Fibroblast of villous mesenchyme (primary cell): ENCODE measurements around the gene APBB2. TPM values are rescaled to one million over a fixed set of nuclear protein-coding genes. Genes with fewer than 3 reads are reported as not detected.
A peak's percentile ranks its signal among the peaks of the same experiment; 100 is the strongest.
"Not testable (repeated sequence)": the region's sequence is repeated elsewhere in the genome, so short reads cannot be mapped to it uniquely, and the experiment has no call there.

ENCODE experiments used
- DNase-seq: peaks from one replicate; pipeline ENCODE4 v3.0.0-alpha.2; 2010; ENCODE audit warnings: low read depth
- H3K4me3 ChIP-seq: 2 replicates; pipeline ENCODE4 v1.5.1; 2011; ENCODE audit warnings: low read depth, mild to moderate bottlenecking, low read length
- CTCF ChIP-seq: IDR thresholded peaks from 2 replicates; pipeline ENCODE4 v1.5.1; 2012; ENCODE audit warnings: low read depth, mild to moderate bottlenecking, low read length; ENCODE audit not compliant: insufficient read depth
- total RNA-seq: library from RNA; depleted of rRNA; stranded (reverse); fragments of >200 nt; gene quantifications from 2 replicates; pipeline ENCODE4 v1.2.3, GENCODE V29; 2012

APBB2 gene
- total RNA-seq, 1 donor = 133 TPM

GRCh38 chr4:41156574-41156973 is 57.8 kb downstream of the APBB2 start:
- DNase-seq = peak; percentile 72
- H3K4me3 ChIP-seq = no peak overlapping the region
- no peak for TF ChIP-seq CTCF

- peak; percentile 85 for DNase-seq
- H3K4me3 ChIP-seq = no peak overlapping the region
- TF ChIP-seq CTCF = no peak
Observed at GRCh38 chr4:41155194-41155830, 59.0 kb downstream of the APBB2 start.

- DNase-seq = peak; percentile 36
- TF ChIP-seq CTCF = no peak
- H3K4me3 ChIP-seq = no peak overlapping the region
Observed at GRCh38 chr4:41154814-41155177, 59.5 kb downstream of the APBB2 start.

GRCh38 chr4:41154010-41154813 is 60.1 kb downstream of the APBB2 start:
- peak; percentile 27 for DNase-seq
- TF ChIP-seq CTCF = no peak

GRCh38 chr4:41150401-41150800 is 63.9 kb downstream of the APBB2 start:
- no peak for DNase-seq
- no peak overlapping the region for H3K4me3 ChIP-seq
- no peak for TF ChIP-seq CTCF

More at GRCh38 chr4:41154010-41154813, 60.1 kb downstream of the APBB2 start:
- no peak overlapping the region for H3K4me3 ChIP-seq

GRCh38 chr4:41149568-41149967 is 64.8 kb downstream of the APBB2 start:
- not testable (repeated sequence) for DNase-seq, H3K4me3 ChIP-seq

GRCh38 chr4:41148931-41149330 is 65.4 kb downstream of the APBB2 start:
- TF ChIP-seq CTCF = no peak
- no peak overlapping the region for H3K4me3 ChIP-seq
- DNase-seq = no peak
